Dermis microvascular lymphatic vessel endothelial cell (primary cell): Measurements from ENCODE around the gene SRSF9. TPM values are rescaled to one million over a fixed set of nuclear protein-coding genes. Genes with fewer than 3 reads are reported as not detected.

ENCODE experiments used
- DNase-seq, 2 donors: peaks; one replicate each; pipeline versions ENCODE4 v3.0.0 to v3.0.0-alpha.2; 2010; ENCODE audit warnings: low read depth in 2 of 2
- total RNA-seq: library from RNA; depleted of rRNA; stranded (reverse); fragments of >200 nt; gene quantifications from 2 replicates; pipeline ENCODE4 v1.2.1, GENCODE V29; 2014

SRSF9 gene
- total RNA-seq, 1 donor from 2014 or later, result 284 TPM

GRCh38 chr12:120483621-120484020, 14.1 kb upstream of the SRSF9 start:
- DNase-seq, result no peak

- no peak for DNase-seq
Measured at GRCh38 chr12:120481022-120481767, 11.6 kb upstream of the SRSF9 start.

- no peak for DNase-seq
Measured at GRCh38 chr12:120480211-120480610, 10.7 kb upstream of the SRSF9 start.

GRCh38 chr12:120479458-120479857, 9.9 kb upstream of the SRSF9 start:
- no peak for DNase-seq

GRCh38 chr12:120475643-120476042, 6.1 kb upstream of the SRSF9 start:
- no peak for DNase-seq

- DNase-seq, result peak in 1 of 2 donors; percentile 72
Measured at GRCh38 chr12:120474616-120474960, 5.0 kb upstream of the SRSF9 start.

GRCh38 chr12:120473807-120474615, 4.5 kb upstream of the SRSF9 start:
- no peak for DNase-seq

- DNase-seq, result no peak
Measured at GRCh38 chr12:120472521-120472920, 3.0 kb upstream of the SRSF9 start.

- DNase-seq, result no peak
Measured at GRCh38 chr12:120470150-120470784, 719 bp upstream of the SRSF9 start.

- DNase-seq, result peak in 1 of 2 donors; percentile 57
Measured at GRCh38 chr12:120468821-120469449, 613 bp downstream of the SRSF9 start.

GRCh38 chr12:120468325-120468820, 1.2 kb downstream of the SRSF9 start:
- peak in 1 of 2 donors; percentile 51 for DNase-seq

GRCh38 chr12:120467439-120467838, 2.1 kb downstream of the SRSF9 start:
- no peak for DNase-seq

GRCh38 chr12:120466560-120467315, 2.8 kb downstream of the SRSF9 start:
- peak in 1 of 2 donors; percentile 45 for DNase-seq

- no peak for DNase-seq
Measured at GRCh38 chr12:120465756-120466155, 3.8 kb downstream of the SRSF9 start.

GRCh38 chr12:120463712-120464111, 5.8 kb downstream of the SRSF9 start:
- DNase-seq, result no peak

GRCh38 chr12:120462099-120462640, 7.4 kb downstream of the SRSF9 start:
- no peak for DNase-seq

- no peak for DNase-seq
Measured at GRCh38 chr12:120460157-120460556, 9.4 kb downstream of the SRSF9 start.

GRCh38 chr12:120457133-120457532, 12.4 kb downstream of the SRSF9 start:
- DNase-seq, result peak in 1 of 2 donors; percentile 25

GRCh38 chr12:120455302-120455701, 14.2 kb downstream of the SRSF9 start:
- no peak for DNase-seq

- peak in 1 of 2 donors; percentile 40 for DNase-seq
Measured at GRCh38 chr12:120453977-120454376, 15.6 kb downstream of the SRSF9 start.
